SK-N-SH (cell line): ENCODE results near the gene NFYA.
"Not testable (repeated sequence)": the region's sequence is repeated elsewhere in the genome, so short reads cannot be mapped to it uniquely, and the experiment has no call there.

ENCODE experiments used
- CHD2 ChIP-seq: fragments of 150-350 bp; IDR thresholded peaks from 2 replicates; pipeline ENCODE4 v1.6.1; 2018; ENCODE audit warnings: low read length; ENCODE audit not compliant: partially characterized antibody
- CTCF ChIP-seq: fragments of 200-600 bp; sonication (generic); IDR thresholded peaks from 2 replicates; pipeline ENCODE4 v1.6.1; 2017; ENCODE audit warnings: antibody characterized with exemption, mild to moderate bottlenecking, moderate library complexity
- MAX ChIP-seq: IDR thresholded peaks from 2 replicates; pipeline ENCODE4 v1.4.0; 2012; ENCODE audit warnings: low read depth
- MXI1 ChIP-seq: IDR thresholded peaks from 2 replicates; pipeline ENCODE4 v1.6.1; 2012; ENCODE audit warnings: mild to moderate bottlenecking, low read depth, low read length, improper control_type of control experiment
- POLR2AphosphoS5 ChIP-seq: IDR thresholded peaks from 2 replicates; pipeline ENCODE4 v1.6.1; 2012; ENCODE audit warnings: low read depth, low read length
- RCOR1 ChIP-seq: fragments of 150-350 bp; IDR thresholded peaks from 2 replicates; pipeline ENCODE4 v1.6.1; 2017; ENCODE audit warnings: antibody characterized with exemption, low read length
- TCF12 ChIP-seq: IDR thresholded peaks from 2 replicates; pipeline ENCODE4 v1.4.0; 2012

DNA sequence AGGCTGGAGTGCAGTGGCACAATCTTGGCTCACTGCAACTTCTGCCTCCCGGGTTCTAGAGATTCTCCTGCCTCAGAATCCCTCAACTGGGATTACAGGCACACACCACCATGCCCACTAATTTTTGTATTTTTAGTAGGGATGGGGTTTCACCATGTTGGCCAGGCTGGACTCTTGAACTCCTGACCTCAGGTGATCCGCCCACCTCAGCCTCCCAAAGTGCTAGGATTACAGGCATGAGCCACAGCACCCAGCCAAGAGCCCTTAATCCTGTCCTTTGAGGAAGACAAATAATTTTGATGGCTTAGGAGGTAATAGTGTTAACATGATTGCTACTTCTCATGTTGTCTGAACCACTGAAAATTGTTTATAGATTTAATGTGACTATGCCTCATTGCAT is 42.3 kb downstream of the NFYA start:
- TF ChIP-seq CTCF, MAX, TCF12, POLR2AphosphoS5, RCOR1, CHD2, MXI1: not testable (repeated sequence)
